HEK293 (cell line): ENCODE data around the gene SERF2.

Source experiments
- EGR2 ChIP-seq: fragments of 450-650 bp; formaldehyde crosslinking; IDR thresholded peaks from 2 replicates; pipeline ENCODE4 v1.5.1; 2016; ENCODE audit warnings: low read depth, missing biosample characterization, missing genetic modification characterization
- IKZF3 ChIP-seq: fragments of 450-650 bp; IDR thresholded peaks from 2 replicates; pipeline ENCODE4 v1.5.0; 2018; ENCODE audit warnings: missing biosample characterization, mild to moderate bottlenecking, missing genetic modification characterization, moderate library complexity
- KLF10 ChIP-seq: fragments of 450-650 bp; IDR thresholded peaks from 2 replicates; pipeline ENCODE4 v1.5.1; 2018; ENCODE audit warnings: missing biosample characterization, mild to moderate bottlenecking, missing genetic modification characterization
- KLF9 ChIP-seq: fragments of 450-650 bp; formaldehyde crosslinking; IDR thresholded peaks from 2 replicates; pipeline ENCODE4 v1.5.1; 2016; ENCODE audit warnings: missing biosample characterization, missing genetic modification characterization, low read depth
- RBAK ChIP-seq: fragments of 450-650 bp; formaldehyde crosslinking; IDR thresholded peaks from 2 replicates; pipeline ENCODE4 v1.5.1; 2016; ENCODE audit warnings: missing biosample characterization, missing genetic modification characterization
- ZBTB17 ChIP-seq: fragments of 450-650 bp; formaldehyde crosslinking; IDR thresholded peaks from 2 replicates; pipeline ENCODE4 v1.5.1; 2016; ENCODE audit warnings: missing biosample characterization, missing genetic modification characterization
- ZBTB48 ChIP-seq: fragments of 450-650 bp; formaldehyde crosslinking; IDR thresholded peaks from 2 replicates; pipeline ENCODE4 v1.5.1; 2016; ENCODE audit warnings: missing biosample characterization, missing genetic modification characterization
- ZBTB8A ChIP-seq: fragments of 450-650 bp; formaldehyde crosslinking; IDR thresholded peaks from 2 replicates; pipeline ENCODE4 v1.5.1; 2016; ENCODE audit warnings: missing biosample characterization, missing genetic modification characterization
- ZFHX2 ChIP-seq: fragments of 450-650 bp; formaldehyde crosslinking; conservative IDR thresholded peaks from 2 replicates; pipeline ENCODE4 v1.5.1; 2016; ENCODE audit warnings: missing biosample characterization, missing genetic modification characterization
- ZNF132 ChIP-seq: fragments of 450-650 bp; formaldehyde crosslinking; IDR thresholded peaks from 2 replicates; pipeline ENCODE4 v1.5.1; 2017; ENCODE audit warnings: missing biosample characterization, missing genetic modification characterization, borderline replicate concordance
- ZNF138 ChIP-seq: fragments of 450-650 bp; formaldehyde crosslinking; IDR thresholded peaks from 2 replicates; pipeline ENCODE4 v1.5.1; 2016; ENCODE audit warnings: missing biosample characterization, missing genetic modification characterization, borderline replicate concordance
- ZNF2 ChIP-seq: fragments of 450-650 bp; formaldehyde crosslinking; IDR thresholded peaks from 2 replicates; pipeline ENCODE4 v1.5.1; 2016; ENCODE audit warnings: missing biosample characterization, missing genetic modification characterization
- ZNF214 ChIP-seq: fragments of 450-650 bp; formaldehyde crosslinking; IDR thresholded peaks from 2 replicates; pipeline ENCODE4 v1.5.1; 2017; ENCODE audit warnings: missing biosample characterization, mild to moderate bottlenecking, missing genetic modification characterization, borderline replicate concordance
- ZNF223 ChIP-seq: fragments of 450-650 bp; formaldehyde crosslinking; IDR thresholded peaks from 2 replicates; pipeline ENCODE4 v1.5.1; 2016; ENCODE audit warnings: missing biosample characterization, missing genetic modification characterization
- ZNF26 ChIP-seq: fragments of 450-650 bp; formaldehyde crosslinking; IDR thresholded peaks from 2 replicates; pipeline ENCODE4 v1.5.1; 2016; ENCODE audit warnings: missing biosample characterization, missing genetic modification characterization
- ZNF302 ChIP-seq: fragments of 450-650 bp; formaldehyde crosslinking; IDR thresholded peaks from 2 replicates; pipeline ENCODE4 v1.5.1; 2016; ENCODE audit warnings: missing biosample characterization, missing genetic modification characterization, low read depth
- ZNF324 ChIP-seq: fragments of 450-650 bp; formaldehyde crosslinking; IDR thresholded peaks from 2 replicates; pipeline ENCODE4 v1.5.1; 2016; ENCODE audit warnings: missing biosample characterization, missing genetic modification characterization
- ZNF335 ChIP-seq: fragments of 450-650 bp; formaldehyde crosslinking; conservative IDR thresholded peaks from 2 replicates; pipeline ENCODE4 v1.5.1; 2016; ENCODE audit warnings: missing biosample characterization, missing genetic modification characterization
- ZNF341 ChIP-seq: fragments of 450-650 bp; formaldehyde crosslinking; IDR thresholded peaks from 2 replicates; pipeline ENCODE4; 2016; ENCODE audit warnings: low read depth, missing biosample characterization, missing genetic modification characterization
- ZNF510 ChIP-seq: fragments of 450-650 bp; formaldehyde crosslinking; IDR thresholded peaks from 2 replicates; pipeline ENCODE4 v1.5.1; 2018; ENCODE audit warnings: mild to moderate bottlenecking, missing genetic modification characterization, missing biosample characterization; ENCODE audit not compliant: insufficient replicate concordance
- ZNF518A ChIP-seq: fragments of 450-650 bp; formaldehyde crosslinking; conservative IDR thresholded peaks from 2 replicates; pipeline ENCODE4 v1.5.1; 2016; ENCODE audit warnings: low read depth, missing biosample characterization, missing genetic modification characterization
- ZNF596 ChIP-seq: fragments of 450-650 bp; IDR thresholded peaks from 2 replicates; pipeline ENCODE4 v1.5.0; 2018; ENCODE audit warnings: missing biosample characterization, mild to moderate bottlenecking, missing genetic modification characterization, moderate library complexity
- ZNF629 ChIP-seq: fragments of 450-650 bp; formaldehyde crosslinking; IDR thresholded peaks from 2 replicates; pipeline ENCODE4 v1.5.1; 2017; ENCODE audit warnings: missing biosample characterization, missing genetic modification characterization
- ZNF704 ChIP-seq: fragments of 450-650 bp; formaldehyde crosslinking; IDR thresholded peaks from 2 replicates; pipeline ENCODE4 v1.5.1; 2016; ENCODE audit warnings: missing biosample characterization, missing genetic modification characterization
- ZNF785 ChIP-seq: fragments of 450-650 bp; formaldehyde crosslinking; IDR thresholded peaks from 2 replicates; pipeline ENCODE4 v1.5.1; 2016; ENCODE audit warnings: missing biosample characterization, missing genetic modification characterization
- ZSCAN30 ChIP-seq: fragments of 450-650 bp; IDR thresholded peaks from 2 replicates; pipeline ENCODE4 v1.5.1; 2018; ENCODE audit warnings: missing biosample characterization, mild to moderate bottlenecking, missing genetic modification characterization, moderate library complexity
- TF ChIP-seq, protein P1 (sequence below): fragments of 450-650 bp; formaldehyde crosslinking; IDR thresholded peaks from 2 replicates; pipeline ENCODE4 v1.5.1; 2016; ENCODE audit warnings: missing biosample characterization, missing genetic modification characterization
- TF ChIP-seq, protein P2 (sequence below): fragments of 450-650 bp; formaldehyde crosslinking; IDR thresholded peaks from 2 replicates; pipeline ENCODE4 v1.5.1; 2017; ENCODE audit warnings: missing biosample characterization, mild to moderate bottlenecking, missing genetic modification characterization, moderate library complexity

The SERF2 gene

DNA sequence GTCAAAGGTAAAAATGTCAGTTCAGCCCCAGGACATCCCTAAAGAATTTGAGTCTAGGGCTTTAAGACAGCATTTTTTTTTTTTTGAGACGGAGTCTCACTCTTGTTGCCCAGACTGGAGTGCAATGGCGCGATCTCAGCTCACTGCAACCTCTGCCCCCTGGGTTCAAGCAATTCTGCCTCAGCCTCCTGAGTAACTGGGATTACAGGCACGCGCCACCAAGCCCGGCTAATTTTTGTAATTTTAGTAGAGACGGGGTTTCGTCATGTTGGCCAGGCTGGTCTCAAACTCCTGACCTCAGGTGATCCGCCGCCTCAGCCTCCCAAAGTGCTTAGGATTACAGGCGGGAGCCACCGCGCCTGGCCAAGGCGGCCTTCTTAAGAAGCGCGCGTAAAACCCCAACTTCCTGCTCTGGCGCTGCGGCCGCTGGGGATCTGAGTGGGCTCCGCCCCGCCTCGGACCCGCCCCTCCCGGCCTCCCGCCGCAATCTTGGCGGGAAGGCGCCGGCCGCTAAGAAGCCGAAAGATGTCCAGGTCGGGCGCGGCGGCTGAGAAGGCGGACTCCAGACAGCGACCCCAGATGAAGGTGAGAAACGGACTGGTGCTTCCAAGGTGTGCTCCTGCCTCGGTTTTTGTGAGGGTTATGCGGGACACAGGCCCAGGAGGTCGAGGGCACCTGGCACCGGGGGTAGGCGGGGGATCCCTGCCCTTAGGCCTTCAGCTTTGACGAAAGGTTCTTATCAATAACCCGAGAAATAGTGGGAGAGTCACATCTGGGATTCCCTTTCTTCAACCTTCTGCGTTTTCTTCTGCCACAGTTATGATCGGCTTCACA is 34.6 kb downstream of the SERF2 start, which contains the start of gene WDR76 (continued):
- TF ChIP-seq ZNF704, result no peak
- no peak for TF ChIP-seq RBAK (tag by site-specific recombination)
- TF ChIP-seq ZNF510, result no peak
- no peak for TF ChIP-seq ZNF302
- no peak for TF ChIP-seq ZNF2 (tag by site-specific recombination)
- TF ChIP-seq, protein P1, sequence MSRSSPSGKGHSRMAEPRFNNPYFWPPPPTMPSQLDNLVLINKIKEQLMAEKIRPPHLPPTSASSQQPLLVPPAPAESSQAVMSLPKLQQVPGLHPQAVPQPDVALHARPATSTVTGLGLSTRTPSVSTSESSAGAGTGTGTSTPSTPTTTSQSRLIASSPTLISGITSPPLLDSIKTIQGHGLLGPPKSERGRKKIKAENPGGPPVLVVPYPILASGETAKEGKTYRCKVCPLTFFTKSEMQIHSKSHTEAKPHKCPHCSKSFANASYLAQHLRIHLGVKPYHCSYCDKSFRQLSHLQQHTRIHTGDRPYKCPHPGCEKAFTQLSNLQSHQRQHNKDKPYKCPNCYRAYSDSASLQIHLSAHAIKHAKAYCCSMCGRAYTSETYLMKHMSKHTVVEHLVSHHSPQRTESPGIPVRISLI (tag by site-specific recombination), result no peak
- no peak for TF ChIP-seq ZNF26 (tag by site-specific recombination)
- no peak for TF ChIP-seq EGR2 (tag by site-specific recombination)
- TF ChIP-seq ZNF518A, result peak; percentile 47; the same call in 1 of the 2 replicates
- peak; percentile 76 for TF ChIP-seq KLF9 (tag by site-specific recombination)
- TF ChIP-seq ZSCAN30 (tag by site-specific recombination), result peak; percentile 52; the same call in 1 of the 2 replicates
- 0 out of 2 replicates have a peak, but pooled peaks have one; percentile 48 for TF ChIP-seq KLF10 (tag by site-specific recombination)
- 0 out of 2 replicates have a peak, but pooled peaks have one; percentile 13 for TF ChIP-seq IKZF3 (tag by site-specific recombination)
- TF ChIP-seq ZNF596 (tag by site-specific recombination), result no peak
- TF ChIP-seq ZBTB8A (tag by site-specific recombination), result peak; percentile 41; the same call in 1 of the 2 replicates
- TF ChIP-seq, protein P2, sequence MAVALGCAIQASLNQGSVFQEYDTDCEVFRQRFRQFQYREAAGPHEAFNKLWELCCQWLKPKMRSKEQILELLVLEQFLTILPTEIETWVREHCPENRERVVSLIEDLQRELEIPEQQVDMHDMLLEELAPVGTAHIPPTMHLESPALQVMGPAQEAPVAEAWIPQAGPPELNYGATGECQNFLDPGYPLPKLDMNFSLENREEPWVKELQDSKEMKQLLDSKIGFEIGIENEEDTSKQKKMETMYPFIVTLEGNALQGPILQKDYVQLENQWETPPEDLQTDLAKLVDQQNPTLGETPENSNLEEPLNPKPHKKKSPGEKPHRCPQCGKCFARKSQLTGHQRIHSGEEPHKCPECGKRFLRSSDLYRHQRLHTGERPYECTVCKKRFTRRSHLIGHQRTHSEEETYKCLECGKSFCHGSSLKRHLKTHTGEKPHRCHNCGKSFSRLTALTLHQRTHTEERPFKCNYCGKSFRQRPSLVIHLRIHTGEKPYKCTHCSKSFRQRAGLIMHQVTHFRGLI, result peak; percentile 81
- TF ChIP-seq ZBTB48 (tag by site-specific recombination), result no peak
- TF ChIP-seq ZBTB17, result peak; percentile 45
- TF ChIP-seq ZNF629 (tag by site-specific recombination), result peak; percentile 24
- TF ChIP-seq ZNF132 (tag by site-specific recombination), result no peak
- TF ChIP-seq ZNF335 (tag by site-specific recombination), result peak; percentile 86
- TF ChIP-seq ZNF223, result no peak
- peak; percentile 19; the same call in 1 of the 2 replicates for TF ChIP-seq ZFHX2 (tag by site-specific recombination)
- TF ChIP-seq ZNF785 (tag by site-specific recombination), result peak; percentile 38; the same call in 1 of the 2 replicates
- TF ChIP-seq ZNF341 (tag by site-specific recombination), result no peak
- peak; percentile 62; the same call in 1 of the 2 replicates for TF ChIP-seq ZNF324
- no peak for TF ChIP-seq ZNF138 (tag by site-specific recombination)
- TF ChIP-seq ZNF214, result no peak
